ENCODE results near the gene CASK.

DNA sequence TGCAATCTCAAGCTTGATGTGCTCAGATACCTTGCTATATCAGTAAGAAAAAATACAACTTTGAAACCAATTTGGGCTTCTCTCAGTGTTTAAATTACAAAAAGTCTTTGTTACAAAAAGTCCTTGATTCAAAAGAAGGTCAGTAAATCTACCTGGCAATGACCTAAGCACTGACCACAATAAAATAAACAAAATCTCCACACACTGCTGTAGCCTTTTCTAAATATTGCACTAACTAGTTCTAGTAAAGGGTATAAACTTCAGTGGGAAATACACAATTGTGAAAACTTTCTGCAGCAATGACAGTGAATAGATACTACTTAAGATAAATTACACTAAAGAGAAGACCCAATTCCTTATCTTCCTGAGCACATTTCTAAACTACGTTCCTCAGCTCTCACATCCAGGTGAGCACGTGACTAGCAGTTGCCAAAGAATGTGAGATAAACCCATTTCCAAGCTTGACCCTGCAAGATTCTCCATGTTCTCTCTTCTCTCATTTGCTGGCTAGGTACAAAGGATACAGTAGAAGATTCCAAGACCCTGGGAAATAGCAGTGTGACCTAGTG lies 316.0 kb downstream of the CASK start:
- TF ChIP-seq POLR2A (IDR thresholded peaks at IDR 0.05) (no peak), POLR2AphosphoS5 (IDR thresholded peaks at IDR 0.05) (no peak)
- TF ChIP-seq, protein P1, sequence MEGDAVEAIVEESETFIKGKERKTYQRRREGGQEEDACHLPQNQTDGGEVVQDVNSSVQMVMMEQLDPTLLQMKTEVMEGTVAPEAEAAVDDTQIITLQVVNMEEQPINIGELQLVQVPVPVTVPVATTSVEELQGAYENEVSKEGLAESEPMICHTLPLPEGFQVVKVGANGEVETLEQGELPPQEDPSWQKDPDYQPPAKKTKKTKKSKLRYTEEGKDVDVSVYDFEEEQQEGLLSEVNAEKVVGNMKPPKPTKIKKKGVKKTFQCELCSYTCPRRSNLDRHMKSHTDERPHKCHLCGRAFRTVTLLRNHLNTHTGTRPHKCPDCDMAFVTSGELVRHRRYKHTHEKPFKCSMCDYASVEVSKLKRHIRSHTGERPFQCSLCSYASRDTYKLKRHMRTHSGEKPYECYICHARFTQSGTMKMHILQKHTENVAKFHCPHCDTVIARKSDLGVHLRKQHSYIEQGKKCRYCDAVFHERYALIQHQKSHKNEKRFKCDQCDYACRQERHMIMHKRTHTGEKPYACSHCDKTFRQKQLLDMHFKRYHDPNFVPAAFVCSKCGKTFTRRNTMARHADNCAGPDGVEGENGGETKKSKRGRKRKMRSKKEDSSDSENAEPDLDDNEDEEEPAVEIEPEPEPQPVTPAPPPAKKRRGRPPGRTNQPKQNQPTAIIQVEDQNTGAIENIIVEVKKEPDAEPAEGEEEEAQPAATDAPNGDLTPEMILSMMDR (IDR thresholded peaks at IDR 0.05): no peak

Data from stomach (tissue), 4 donors.